Astrocyte (in vitro differentiated cells and primary cell): ENCODE results near the gene DOC2A.

ENCODE experiments used
- CTCF ChIP-seq: IDR thresholded peaks from 2 replicates; pipeline ENCODE4 v1.5.1; 2011; ENCODE audit warnings: low read depth, mild to moderate bottlenecking, inconsistent platforms, low read length, moderate library complexity; ENCODE audit not compliant: insufficient read depth
- EZH2 ChIP-seq: IDR thresholded peaks from 2 replicates; pipeline ENCODE4 v1.6.1; 2012; ENCODE audit warnings: mild to moderate bottlenecking, low read length, inconsistent platforms; ENCODE audit not compliant: insufficient read depth

- TF ChIP-seq CTCF (no peak), EZH2 (no peak)
Measured at GRCh38 chr16:30023586-30023985, 12.8 kb upstream of the DOC2A start.
